Mesodermal cell (in vitro differentiated cells): Measurements from ENCODE around the gene DOCK1.

ENCODE experiments used
- H3K27ac ChIP-seq: 2 replicates; pipeline ENCODE4 v1.7.0; 2013; ENCODE audit warnings: mild to moderate bottlenecking, low read depth, low read length, moderate library complexity; ENCODE audit not compliant: severe bottlenecking
- H3K36me3 ChIP-seq: 2 replicates; pipeline ENCODE4 v1.7.1; 2013; ENCODE audit warnings: mild to moderate bottlenecking, low read length, moderate library complexity; ENCODE audit not compliant: control insufficient read depth, insufficient read depth
- H3K4me1 ChIP-seq: one replicate; pipeline ENCODE4 v1.7.1; 2013; ENCODE audit warnings: mild to moderate bottlenecking, low read length; ENCODE audit not compliant: insufficient read depth, control insufficient read depth, poor library complexity, severe bottlenecking
- H3K4me3 ChIP-seq: 2 replicates; pipeline ENCODE4 v1.7.0; 2013; ENCODE audit warnings: low read length, control low read depth, mild to moderate bottlenecking; ENCODE audit not compliant: insufficient read depth, poor library complexity, severe bottlenecking; ENCODE audit errors: extremely low read depth
- H3K9me3 ChIP-seq: 2 replicates; pipeline ENCODE4 v1.7.1; 2013; ENCODE audit warnings: mild to moderate bottlenecking, low read length, moderate library complexity; ENCODE audit not compliant: control insufficient read depth
- WGBS, 2 experiments: methylation state at CpG; one replicate each; pipeline ENCODE4 v1.1.5; 2013; ENCODE audit warnings: missing lambda C conversion rate in 2 of 2; ENCODE audit not compliant: insufficient coverage in 2 of 2; 5-methylcytosine and 5-hydroxymethylcytosine counted together

Gene DOCK1

GRCh38 chr10:127198721-127199120 is 293.5 kb downstream of the DOCK1 start:
- 89 to 100% methylated on average over 1 of the region's 2 CpGs for WGBS, 2 experiments

GRCh38 chr10:127200646-127201045 is 295.4 kb downstream of the DOCK1 start:
- Histone ChIP-seq H3K4me1 (peaks cover 9% of the 10 kb centered on the region), H3K36me3 (peaks cover 5% of the 10 kb centered on the region), H3K9me3 (no peaks in the 10 kb centered on the region), H3K4me3 (no peak overlapping the region), H3K27ac (no peak overlapping the region)
- WGBS, 2 experiments: 92 to 96% methylated on average over 4 to 6 of the region's 8 CpGs

More at GRCh38 chr10:127198721-127199120, 293.5 kb downstream of the DOCK1 start:
- Histone ChIP-seq H3K27ac (no peak overlapping the region), H3K4me3 (no peak overlapping the region), H3K36me3 (peaks cover 3% of the 10 kb centered on the region), H3K4me1 (peaks cover 9% of the 10 kb centered on the region), H3K9me3 (no peaks in the 10 kb centered on the region)

GRCh38 chr10:127203067-127203466 is 297.8 kb downstream of the DOCK1 start:
- Histone ChIP-seq H3K9me3 (no peaks in the 10 kb centered on the region), H3K27ac (no peak overlapping the region), H3K36me3 (peaks cover 5% of the 10 kb centered on the region), H3K4me1 (no peaks in the 10 kb centered on the region), H3K4me3 (no peak overlapping the region)
- 100% methylated on average over 1 to 4 of the region's 7 CpGs for WGBS, 2 experiments

- Histone ChIP-seq H3K9me3 (no peaks in the 10 kb centered on the region), H3K4me3 (no peak overlapping the region), H3K36me3 (peaks cover 5% of the 10 kb centered on the region), H3K27ac (no peak overlapping the region), H3K4me1 (no peaks in the 10 kb centered on the region)
- 100% methylated on average over 1 of the region's 2 CpGs for WGBS, 2 experiments
These were observed 301.9 kb downstream of the DOCK1 start for GRCh38 chr10:127207081-127207480.

GRCh38 chr10:127210936-127211466 is 305.8 kb downstream of the DOCK1 start:
- Histone ChIP-seq H3K9me3 (no peaks in the 10 kb centered on the region), H3K27ac (no peak overlapping the region), H3K36me3 (no peaks in the 10 kb centered on the region), H3K4me3 (no peak overlapping the region), H3K4me1 (no peaks in the 10 kb centered on the region)
- WGBS, 2 experiments: 89 to 94% methylated on average over 5 to 7 of the region's 7 CpGs

GRCh38 chr10:127215866-127216265 is 310.6 kb downstream of the DOCK1 start:
- no peak overlapping the region for H3K4me3 ChIP-seq
- peaks cover 4% of the 10 kb centered on the region for H3K9me3 ChIP-seq
- H3K36me3 ChIP-seq: no peaks in the 10 kb centered on the region
- peaks cover 8% of the 10 kb centered on the region for H3K4me1 ChIP-seq
- WGBS, 2 experiments: 71% methylated on average over 1 of the region's 4 CpGs; no CpG with 5 or more reads in 1 of the 2 experiments
- H3K27ac ChIP-seq: no peak overlapping the region

GRCh38 chr10:127216274-127216673 is 311.0 kb downstream of the DOCK1 start:
- 75 to 100% methylated on average over 3 of the region's 5 CpGs for WGBS, 2 experiments

GRCh38 chr10:127216786-127217185 is 311.6 kb downstream of the DOCK1 start:
- 60 to 75% methylated on average over 1 to 3 of the region's 3 CpGs for WGBS, 2 experiments
- Histone ChIP-seq H3K36me3 (no peaks in the 10 kb centered on the region), H3K4me3 (no peak overlapping the region), H3K27ac (peak overlapping the region; percentile 11), H3K9me3 (peaks cover 4% of the 10 kb centered on the region), H3K4me1 (peaks cover 8% of the 10 kb centered on the region)

More at GRCh38 chr10:127216274-127216673, 311.0 kb downstream of the DOCK1 start:
- Histone ChIP-seq H3K27ac (no peak overlapping the region), H3K9me3 (peaks cover 4% of the 10 kb centered on the region), H3K36me3 (no peaks in the 10 kb centered on the region), H3K4me3 (no peak overlapping the region), H3K4me1 (peaks cover 8% of the 10 kb centered on the region)

GRCh38 chr10:127218658-127219057 is 313.4 kb downstream of the DOCK1 start:
- H3K27ac ChIP-seq: no peak overlapping the region
- no peaks in the 10 kb centered on the region for H3K36me3 ChIP-seq
- 89 to 93% methylated on average over 3 of the region's 3 CpGs for WGBS, 2 experiments
- peaks cover 4% of the 10 kb centered on the region for H3K9me3 ChIP-seq
- peaks cover 8% of the 10 kb centered on the region for H3K4me1 ChIP-seq
- no peak overlapping the region for H3K4me3 ChIP-seq

GRCh38 chr10:127221281-127221680 is 316.1 kb downstream of the DOCK1 start:
- H3K9me3 ChIP-seq: peaks cover 4% of the 10 kb centered on the region
- WGBS, 2 experiments: 85 to 93% methylated on average over 2 of the region's 3 CpGs
- peaks cover 8% of the 10 kb centered on the region for H3K4me1 ChIP-seq
- no peaks in the 10 kb centered on the region for H3K36me3 ChIP-seq
- no peak overlapping the region for H3K27ac ChIP-seq
- H3K4me3 ChIP-seq: no peak overlapping the region

- Histone ChIP-seq H3K27ac (no peak overlapping the region), H3K36me3 (no peaks in the 10 kb centered on the region), H3K4me3 (no peak overlapping the region), H3K9me3 (no peaks in the 10 kb centered on the region), H3K4me1 (no peaks in the 10 kb centered on the region)
- 91 to 96% methylated on average over 8 to 10 of the region's 10 CpGs for WGBS, 2 experiments
These were observed 321.8 kb downstream of the DOCK1 start for GRCh38 chr10:127227027-127227426.
